Neural cell (in vitro differentiated cells): ENCODE measurements around the gene PAK4.

Source experiments
- EZH2 ChIP-seq: fragments of 200-600, 300-800 bp; shearing (Covaris generic), sonication (generic); IDR thresholded peaks from 2 replicates; pipeline ENCODE4 v1.6.1; 2014; ENCODE audit warnings: antibody characterized with exemption, low read length, borderline replicate concordance, mild to moderate bottlenecking; ENCODE audit not compliant: insufficient read depth, poor library complexity, severe bottlenecking
- POLR2AphosphoS5 ChIP-seq: IDR thresholded peaks from 2 replicates; pipeline ENCODE4 v1.6.1; 2012
- RAD21 ChIP-seq: fragments of 450-650 bp; conservative IDR thresholded peaks from 2 replicates; pipeline ENCODE4 v1.6.1; 2014; ENCODE audit warnings: antibody characterized with exemption, mild to moderate bottlenecking, moderate library complexity
- TF ChIP-seq, protein P1 (sequence below): fragments of 450-650 bp; IDR thresholded peaks from 2 replicates; pipeline ENCODE4 v1.5.1; 2014; ENCODE audit warnings: antibody characterized with exemption, mild to moderate bottlenecking, moderate library complexity; ENCODE audit not compliant: poor library complexity, severe bottlenecking
- TF ChIP-seq, protein P2 (sequence below): IDR thresholded peaks from 2 replicates; pipeline ENCODE4 v1.6.1; 2012; ENCODE audit warnings: borderline replicate concordance

DNA sequence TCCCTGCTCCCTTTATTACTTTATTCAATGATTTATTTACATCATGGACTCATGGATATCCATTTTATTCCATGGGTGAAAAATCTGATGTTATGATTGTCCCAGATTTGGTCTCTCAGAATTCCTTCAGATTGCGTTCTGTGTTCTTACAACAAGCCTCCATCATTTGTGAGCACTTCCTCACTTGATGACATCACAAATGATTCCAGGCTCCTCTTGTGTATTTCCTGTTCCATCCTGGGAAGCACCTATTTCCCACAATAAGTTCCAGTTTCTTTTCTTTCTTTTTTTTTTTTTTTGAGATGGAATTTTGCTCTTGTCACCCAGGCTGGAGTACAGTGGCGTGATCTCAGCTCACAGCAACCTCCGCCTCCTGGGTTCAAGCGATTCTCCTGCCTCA, 34.7 kb upstream of the PAK4 start:
- TF ChIP-seq POLR2AphosphoS5 (no peak), RAD21 (no peak), EZH2 (no peak)
- TF ChIP-seq, protein P1, sequence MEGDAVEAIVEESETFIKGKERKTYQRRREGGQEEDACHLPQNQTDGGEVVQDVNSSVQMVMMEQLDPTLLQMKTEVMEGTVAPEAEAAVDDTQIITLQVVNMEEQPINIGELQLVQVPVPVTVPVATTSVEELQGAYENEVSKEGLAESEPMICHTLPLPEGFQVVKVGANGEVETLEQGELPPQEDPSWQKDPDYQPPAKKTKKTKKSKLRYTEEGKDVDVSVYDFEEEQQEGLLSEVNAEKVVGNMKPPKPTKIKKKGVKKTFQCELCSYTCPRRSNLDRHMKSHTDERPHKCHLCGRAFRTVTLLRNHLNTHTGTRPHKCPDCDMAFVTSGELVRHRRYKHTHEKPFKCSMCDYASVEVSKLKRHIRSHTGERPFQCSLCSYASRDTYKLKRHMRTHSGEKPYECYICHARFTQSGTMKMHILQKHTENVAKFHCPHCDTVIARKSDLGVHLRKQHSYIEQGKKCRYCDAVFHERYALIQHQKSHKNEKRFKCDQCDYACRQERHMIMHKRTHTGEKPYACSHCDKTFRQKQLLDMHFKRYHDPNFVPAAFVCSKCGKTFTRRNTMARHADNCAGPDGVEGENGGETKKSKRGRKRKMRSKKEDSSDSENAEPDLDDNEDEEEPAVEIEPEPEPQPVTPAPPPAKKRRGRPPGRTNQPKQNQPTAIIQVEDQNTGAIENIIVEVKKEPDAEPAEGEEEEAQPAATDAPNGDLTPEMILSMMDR, result no peak
- TF ChIP-seq, protein P2, sequence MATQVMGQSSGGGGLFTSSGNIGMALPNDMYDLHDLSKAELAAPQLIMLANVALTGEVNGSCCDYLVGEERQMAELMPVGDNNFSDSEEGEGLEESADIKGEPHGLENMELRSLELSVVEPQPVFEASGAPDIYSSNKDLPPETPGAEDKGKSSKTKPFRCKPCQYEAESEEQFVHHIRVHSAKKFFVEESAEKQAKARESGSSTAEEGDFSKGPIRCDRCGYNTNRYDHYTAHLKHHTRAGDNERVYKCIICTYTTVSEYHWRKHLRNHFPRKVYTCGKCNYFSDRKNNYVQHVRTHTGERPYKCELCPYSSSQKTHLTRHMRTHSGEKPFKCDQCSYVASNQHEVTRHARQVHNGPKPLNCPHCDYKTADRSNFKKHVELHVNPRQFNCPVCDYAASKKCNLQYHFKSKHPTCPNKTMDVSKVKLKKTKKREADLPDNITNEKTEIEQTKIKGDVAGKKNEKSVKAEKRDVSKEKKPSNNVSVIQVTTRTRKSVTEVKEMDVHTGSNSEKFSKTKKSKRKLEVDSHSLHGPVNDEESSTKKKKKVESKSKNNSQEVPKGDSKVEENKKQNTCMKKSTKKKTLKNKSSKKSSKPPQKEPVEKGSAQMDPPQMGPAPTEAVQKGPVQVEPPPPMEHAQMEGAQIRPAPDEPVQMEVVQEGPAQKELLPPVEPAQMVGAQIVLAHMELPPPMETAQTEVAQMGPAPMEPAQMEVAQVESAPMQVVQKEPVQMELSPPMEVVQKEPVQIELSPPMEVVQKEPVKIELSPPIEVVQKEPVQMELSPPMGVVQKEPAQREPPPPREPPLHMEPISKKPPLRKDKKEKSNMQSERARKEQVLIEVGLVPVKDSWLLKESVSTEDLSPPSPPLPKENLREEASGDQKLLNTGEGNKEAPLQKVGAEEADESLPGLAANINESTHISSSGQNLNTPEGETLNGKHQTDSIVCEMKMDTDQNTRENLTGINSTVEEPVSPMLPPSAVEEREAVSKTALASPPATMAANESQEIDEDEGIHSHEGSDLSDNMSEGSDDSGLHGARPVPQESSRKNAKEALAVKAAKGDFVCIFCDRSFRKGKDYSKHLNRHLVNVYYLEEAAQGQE, result no peak
